GM18517 (cell line): ENCODE data around the gene B3GAT2.

Experiments
- ATAC-seq: cut with Tn5 transposase; IDR thresholded peaks from one replicate; pipeline ENCODE4 v1.9.1; 2021; ENCODE audit warnings: mild to moderate bottlenecking, moderate library complexity; ENCODE audit not compliant: unreplicated experiment

Gene B3GAT2

DNA sequence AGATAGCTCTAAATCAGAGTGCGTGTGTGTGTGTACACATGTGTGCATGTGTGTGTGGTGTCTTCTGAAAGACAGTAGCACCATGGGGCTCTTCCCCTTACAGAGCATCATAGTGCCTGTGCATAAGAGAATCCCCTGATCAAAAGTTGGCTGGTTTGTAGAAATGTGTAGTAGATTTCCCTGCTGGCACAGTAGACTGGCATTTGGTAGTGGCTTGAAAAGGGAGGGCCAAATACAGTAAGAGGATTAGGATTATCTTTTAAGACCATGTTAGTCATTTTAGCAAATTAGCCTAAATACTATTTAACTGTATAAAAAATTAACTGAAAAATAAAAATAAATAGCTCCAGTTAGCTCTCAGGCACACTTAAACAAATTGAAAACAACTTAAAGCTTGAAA lies 112.6 kb downstream of the B3GAT2 start:
- ATAC-seq = no peak

- ATAC-seq = no peak
Observed at GRCh38 chr6:70843328-70843918, 113.4 kb downstream of the B3GAT2 start.

DNA sequence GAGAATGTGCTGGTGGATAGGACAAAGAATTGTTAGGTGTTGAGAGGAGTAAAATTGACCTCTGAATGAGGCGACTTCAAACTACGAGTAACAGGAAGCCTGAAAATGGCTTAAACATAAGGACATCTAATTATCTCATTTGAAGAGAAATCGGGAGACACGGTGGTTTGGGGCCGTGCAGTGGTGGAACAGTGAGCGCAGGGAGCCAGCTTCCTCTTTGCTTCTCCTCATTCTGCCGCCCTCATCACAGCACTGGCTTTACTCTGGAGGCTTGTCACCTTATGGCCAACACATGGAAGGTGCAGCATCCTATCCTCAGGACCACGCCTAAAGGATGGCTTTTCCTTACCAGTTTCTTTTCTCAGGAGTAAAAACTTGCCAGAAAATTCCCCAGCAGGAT lies 114.3 kb downstream of the B3GAT2 start:
- ATAC-seq = no peak

- no peak for ATAC-seq
Observed at GRCh38 chr6:70841112-70841511, 115.7 kb downstream of the B3GAT2 start.

GRCh38 chr6:70839286-70840266 lies 117.3 kb downstream of the B3GAT2 start:
- ATAC-seq = no peak

DNA sequence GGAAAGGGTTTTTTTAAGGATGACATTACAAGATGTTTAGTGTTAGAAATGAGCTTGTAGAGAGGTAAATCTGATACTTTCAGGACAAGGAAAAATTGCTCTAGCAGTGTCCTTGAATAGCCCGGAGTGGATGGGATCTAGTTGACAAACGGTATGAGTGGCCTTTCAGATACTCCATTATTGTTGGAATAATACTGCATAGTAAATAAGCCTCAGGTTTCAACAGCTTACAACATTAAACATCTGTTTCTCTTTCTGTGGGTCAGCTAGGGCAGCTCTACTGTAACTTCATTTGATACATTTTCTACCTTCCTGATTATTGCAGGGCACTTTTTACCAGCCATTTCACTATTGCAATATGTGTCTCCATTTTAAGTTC lies 118.0 kb downstream of the B3GAT2 start:
- no peak for ATAC-seq

DNA sequence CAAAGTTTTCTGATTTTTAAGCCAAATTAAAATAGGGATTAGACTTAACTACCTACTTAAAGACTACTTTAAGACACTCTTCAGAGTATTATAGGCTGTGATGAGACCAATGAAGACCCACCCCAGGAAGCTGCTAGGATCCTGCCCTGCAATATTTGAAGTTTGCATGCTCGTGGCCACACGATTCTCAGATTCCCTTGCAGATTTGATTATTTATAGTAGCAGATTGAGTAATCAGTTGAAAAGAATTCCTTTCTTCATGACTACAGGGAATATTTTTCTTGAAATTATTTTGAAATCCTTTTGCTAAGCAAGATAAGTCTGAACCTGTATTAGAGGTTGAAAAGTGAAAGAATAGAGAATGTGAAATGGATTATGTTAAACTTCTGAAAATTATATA lies 122.3 kb downstream of the B3GAT2 start:
- no peak for ATAC-seq

DNA sequence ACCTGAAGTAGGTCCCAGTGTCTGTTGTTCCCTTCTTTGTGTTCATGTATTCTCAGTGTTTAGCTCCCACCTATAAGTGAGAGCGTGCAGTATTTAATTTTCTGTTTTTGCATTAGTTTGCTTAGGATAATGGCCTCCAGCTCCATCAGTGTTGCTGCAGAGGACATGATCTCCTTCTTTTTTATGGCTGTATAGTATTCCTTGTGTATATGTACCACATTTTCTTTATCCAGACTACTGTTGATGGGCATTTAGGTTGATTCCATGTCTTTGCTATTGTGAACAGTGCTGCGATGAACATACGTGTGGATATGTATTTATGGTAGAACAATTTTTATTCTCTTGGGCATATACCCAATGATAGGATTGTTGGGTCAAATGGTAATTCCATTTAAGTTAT lies 125.4 kb downstream of the B3GAT2 start:
- ATAC-seq = no peak

DNA sequence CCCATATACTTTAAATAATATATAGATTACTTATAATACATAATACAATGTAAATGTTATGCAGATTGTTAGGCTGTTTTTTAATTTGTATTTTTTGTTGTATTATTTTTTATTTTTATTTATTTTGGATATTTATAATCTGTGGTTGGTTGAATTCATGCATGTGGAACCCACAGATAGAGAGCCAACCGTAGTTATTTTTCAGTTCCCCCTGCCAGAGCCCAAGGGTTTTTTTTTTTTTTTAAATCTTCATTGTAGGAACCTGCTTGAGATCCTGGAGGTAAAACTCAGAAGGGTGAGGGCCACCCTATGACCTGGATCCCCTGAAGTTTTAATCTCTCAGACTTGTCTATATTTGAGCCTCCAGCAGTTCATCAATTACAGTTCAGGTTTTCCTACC lies 133.2 kb downstream of the B3GAT2 start:
- no peak for ATAC-seq

DNA sequence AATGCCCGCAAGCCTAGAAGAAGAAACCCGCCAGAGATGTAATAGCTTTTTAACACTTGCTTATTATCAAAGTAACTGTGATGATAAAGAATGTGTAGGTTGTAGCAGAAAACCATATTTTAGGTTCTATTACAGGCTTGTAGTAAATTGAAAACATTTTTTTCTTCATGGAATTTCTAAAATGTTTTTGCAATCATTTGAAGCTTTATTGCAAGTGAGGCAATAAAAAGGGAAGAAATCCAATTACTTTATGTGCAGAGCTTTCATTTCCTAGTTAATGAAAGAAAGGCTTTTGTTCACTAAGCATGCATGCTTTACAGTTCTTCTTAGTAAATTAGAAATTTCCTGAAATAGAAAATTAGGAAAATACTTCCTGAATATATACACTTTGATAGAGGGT lies 135.1 kb downstream of the B3GAT2 start:
- ATAC-seq = no peak

DNA sequence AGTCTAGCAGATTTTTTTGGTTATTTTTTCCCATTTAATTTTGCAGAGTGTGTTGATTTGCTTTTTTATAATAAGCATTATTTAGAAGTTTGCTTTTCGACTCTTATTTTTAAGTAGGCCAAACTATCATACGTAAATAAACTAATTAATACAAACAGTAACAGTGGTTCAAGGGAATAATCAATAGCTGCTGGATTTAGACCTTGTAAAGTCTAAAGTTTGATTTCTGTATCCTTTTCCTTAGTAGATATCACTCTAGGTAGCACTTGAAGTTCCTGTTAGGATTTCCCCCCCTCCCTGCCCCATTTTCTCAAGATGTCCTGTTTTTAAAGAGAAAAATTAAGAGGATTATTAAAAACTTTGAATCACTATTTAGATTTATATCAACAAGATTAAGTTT lies 136.1 kb downstream of the B3GAT2 start:
- ATAC-seq = no peak

DNA sequence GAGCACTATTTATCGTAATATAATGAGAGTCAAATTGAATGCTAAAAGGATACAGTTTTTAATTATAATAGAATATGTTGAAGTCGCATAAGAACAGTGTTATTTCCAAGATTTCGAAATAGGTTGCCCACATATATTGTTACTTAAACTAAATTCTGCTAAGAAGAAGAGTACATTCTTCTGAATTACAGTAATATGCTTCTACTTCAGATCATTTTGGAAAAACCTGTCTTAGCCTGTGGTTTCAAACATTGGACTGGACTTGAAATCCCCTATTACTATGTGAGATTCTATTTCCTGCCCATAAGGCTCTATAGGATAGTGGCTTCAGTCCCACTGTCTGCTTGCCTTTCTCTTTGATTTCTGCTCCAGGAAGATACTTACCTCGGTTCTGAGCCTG lies 137.2 kb downstream of the B3GAT2 start:
- ATAC-seq = no peak

DNA sequence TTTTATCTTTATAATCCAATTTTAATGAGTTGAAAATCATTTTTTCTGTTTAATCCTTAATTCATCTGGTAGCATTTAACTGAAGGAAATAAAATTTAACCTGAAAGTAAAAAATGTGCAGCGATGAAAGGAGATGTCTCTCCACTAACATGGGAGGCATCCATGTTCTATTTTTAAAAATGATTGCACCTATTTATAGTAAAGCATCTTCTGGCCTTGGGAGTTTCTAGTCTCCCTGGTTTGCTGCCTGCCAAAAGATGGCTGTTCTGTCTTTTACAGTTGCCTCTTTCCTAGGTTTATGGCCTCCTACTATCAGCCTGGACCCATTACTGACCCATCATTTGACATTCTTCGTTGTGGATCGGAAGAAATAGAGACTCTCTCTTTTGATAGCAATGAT lies 143.0 kb downstream of the B3GAT2 start:
- ATAC-seq = no peak

DNA sequence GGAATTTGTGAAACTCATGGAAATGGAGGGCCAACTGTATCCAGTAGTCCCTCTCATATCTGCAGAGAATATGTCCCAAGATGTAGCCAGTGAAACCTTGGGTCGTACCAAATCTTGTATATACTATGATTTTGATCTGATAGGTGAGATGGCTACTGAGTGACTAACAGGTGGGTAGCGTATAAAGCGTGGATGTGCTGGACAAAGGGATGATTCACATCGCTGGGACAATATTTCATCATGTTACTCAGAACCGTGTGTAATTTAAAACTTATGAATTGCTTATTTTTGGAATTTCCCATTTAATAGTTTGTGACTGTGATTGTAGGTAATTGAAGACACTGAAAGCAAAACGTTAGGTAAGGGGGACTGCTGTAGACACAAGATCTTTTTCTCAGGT lies 145.1 kb downstream of the B3GAT2 start:
- no peak for ATAC-seq
